Memory B cell (primary cell): ENCODE data around the gene PML.
"Not testable (repeated sequence)": the region's sequence is repeated elsewhere in the genome, so short reads cannot be mapped to it uniquely, and the experiment has no call there.

Source experiments
- ATAC-seq: fragments of 150-1000 bp; cut with Tn5 transposase; 2 replicates; pipeline ENCODE4 v1.10.0; 2021; ENCODE audit warnings: low read depth, mild to moderate bottlenecking, moderate library complexity
- DNase-seq, 2 donors: peaks; one replicate each; pipeline ENCODE4 v3.0.0; 2022; ENCODE audit warnings: low spot score in 2 of 2
- H3K27ac Mint-ChIP-seq: one replicate; pipeline ENCODE4 v1.8.0; 2022; ENCODE audit warnings: mild to moderate bottlenecking, moderate library complexity, mixed read lengths
- H3K27me3 Mint-ChIP-seq: one replicate; pipeline ENCODE4 v1.8.0; 2022; ENCODE audit warnings: mixed read lengths
- H3K36me3 Mint-ChIP-seq: one replicate; pipeline ENCODE4 v1.8.0; 2022; ENCODE audit warnings: mild to moderate bottlenecking, mixed read lengths
- H3K4me1 Mint-ChIP-seq: one replicate; pipeline ENCODE4 v1.8.0; 2022; ENCODE audit warnings: mixed read lengths
- H3K4me3 Mint-ChIP-seq: one replicate; pipeline ENCODE4 v1.8.0; 2022; ENCODE audit warnings: mild to moderate bottlenecking, moderate library complexity, mixed read lengths
- H3K9me3 Mint-ChIP-seq: one replicate; pipeline ENCODE4 v1.8.0; 2022; ENCODE audit warnings: mixed read lengths

PML gene

DNA sequence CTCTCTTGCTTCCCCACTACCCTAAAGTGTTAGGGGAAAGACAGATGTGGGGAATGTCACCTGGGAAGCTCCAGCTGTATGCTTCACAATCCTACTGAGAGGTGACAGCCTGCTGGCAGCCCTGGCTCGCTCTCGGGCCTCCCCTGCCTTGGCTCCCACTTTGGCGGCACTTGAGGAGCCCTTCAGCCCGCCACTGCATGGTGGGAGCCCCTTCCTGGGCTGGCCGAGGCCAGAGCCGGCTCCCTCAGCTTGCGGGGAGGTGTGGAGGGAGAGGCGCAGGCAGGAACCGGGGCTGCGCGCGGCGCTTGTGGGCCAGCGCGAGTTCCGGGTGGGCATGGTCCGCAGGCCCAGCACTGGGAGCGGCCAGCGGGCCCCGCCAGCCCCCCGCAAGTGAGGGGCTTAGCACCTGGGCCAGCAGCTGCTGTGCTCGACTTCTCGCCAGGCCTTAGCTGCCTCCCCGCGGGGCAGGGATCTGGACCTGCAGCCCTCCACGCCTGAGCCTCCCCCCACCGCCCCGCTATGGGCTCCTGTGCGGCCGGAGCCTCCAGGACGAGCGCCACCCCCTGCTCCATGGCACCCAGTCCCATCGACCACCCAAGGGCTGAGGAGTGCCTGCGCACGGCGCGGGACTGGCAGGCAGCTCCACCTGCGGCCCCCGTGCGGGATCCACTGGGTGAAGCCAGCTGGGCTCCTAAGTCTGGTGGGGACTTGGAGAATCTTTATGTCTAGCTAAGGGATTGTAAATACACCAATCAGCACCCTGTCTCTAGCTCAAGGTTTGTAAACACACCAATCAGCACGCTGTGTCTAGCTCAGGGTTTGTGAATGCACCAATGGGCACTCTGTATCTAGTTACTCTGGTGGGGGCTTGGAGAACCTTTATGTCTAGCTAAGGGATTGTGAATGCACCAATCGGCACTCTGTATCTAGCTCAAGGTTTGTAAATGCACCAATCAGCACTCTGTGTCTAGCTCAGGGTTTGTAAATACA is 58.0 kb downstream of the PML start:
- H3K36me3 Mint-ChIP-seq = not testable (repeated sequence)

DNA sequence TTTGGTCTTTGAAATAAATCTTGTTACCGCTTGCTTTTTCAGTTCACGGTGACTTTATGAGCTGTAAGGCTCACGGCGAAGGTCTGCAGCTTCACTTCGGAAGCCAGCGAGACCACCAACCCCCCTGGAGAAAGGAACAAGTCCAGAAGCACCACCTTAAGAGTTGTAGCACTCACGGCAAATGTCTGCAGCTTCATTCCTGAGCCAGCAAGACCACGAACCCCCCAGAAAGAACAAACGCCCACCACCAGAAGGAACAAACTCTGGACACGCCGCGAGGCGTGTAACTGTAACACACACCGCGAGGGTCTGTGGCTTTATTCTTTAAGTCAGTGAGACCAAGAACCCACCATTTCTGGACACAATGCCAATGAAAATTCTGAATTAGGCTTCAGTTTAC is 59.0 kb downstream of the PML start:
- DNase-seq (no peak), ATAC-seq (no peak)
- peaks cover 3% of the 10 kb centered on the region for H3K27me3 Mint-ChIP-seq
- no peak overlapping the region for H3K27ac Mint-ChIP-seq
- H3K4me3 Mint-ChIP-seq = no peak overlapping the region
- peaks cover 6% of the 10 kb centered on the region for H3K4me1 Mint-ChIP-seq
- peaks cover 10% of the 10 kb centered on the region for H3K36me3 Mint-ChIP-seq
- no peaks in the 10 kb centered on the region for H3K9me3 Mint-ChIP-seq

More for the DNA sequence above, 58.0 kb downstream of the PML start:
- H3K9me3 Mint-ChIP-seq, H3K4me3 Mint-ChIP-seq, H3K27me3 Mint-ChIP-seq, DNase-seq, ATAC-seq, H3K27ac Mint-ChIP-seq: not testable (repeated sequence)
- H3K4me1 Mint-ChIP-seq = peaks cover 10% of the 10 kb centered on the region

DNA sequence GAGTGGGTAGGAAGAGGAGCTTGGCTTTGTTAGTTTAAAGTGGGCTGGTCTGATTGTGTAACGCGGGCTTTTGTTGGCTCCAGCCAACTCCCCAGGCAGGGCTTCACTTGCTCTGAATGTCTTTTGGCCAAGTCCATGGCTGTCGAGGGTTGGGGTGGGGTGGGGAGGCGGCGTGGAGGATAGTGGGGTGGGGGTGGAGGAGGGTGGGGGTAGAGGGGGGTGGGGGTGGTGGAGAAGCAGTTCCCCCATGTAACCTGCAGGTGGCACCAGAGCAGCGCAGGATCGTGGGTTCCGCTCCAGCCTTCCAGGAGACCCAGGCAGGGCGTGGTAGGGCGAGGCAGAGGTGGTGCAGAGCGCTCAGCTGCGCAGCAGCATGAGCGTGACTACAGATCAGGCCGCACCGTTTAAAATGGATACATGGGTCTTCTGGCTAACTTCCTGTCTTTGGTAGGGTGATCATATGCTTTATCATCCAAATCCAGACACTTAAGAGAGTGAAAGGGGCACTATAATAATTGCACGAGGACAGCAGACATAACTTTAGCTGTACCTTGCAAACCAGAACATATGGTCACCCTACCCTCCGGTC is 59.5 kb downstream of the PML start:
- Mint-ChIP-seq H3K4me3 (no peak overlapping the region), H3K4me1 (peaks cover 6% of the 10 kb centered on the region), H3K9me3 (no peaks in the 10 kb centered on the region), H3K27me3 (peaks cover 3% of the 10 kb centered on the region), H3K27ac (no peak overlapping the region), H3K36me3 (peaks cover 14% of the 10 kb centered on the region)
- peak; percentile 96 for ATAC-seq
- peak; percentile 51 to 59 for DNase-seq

DNA sequence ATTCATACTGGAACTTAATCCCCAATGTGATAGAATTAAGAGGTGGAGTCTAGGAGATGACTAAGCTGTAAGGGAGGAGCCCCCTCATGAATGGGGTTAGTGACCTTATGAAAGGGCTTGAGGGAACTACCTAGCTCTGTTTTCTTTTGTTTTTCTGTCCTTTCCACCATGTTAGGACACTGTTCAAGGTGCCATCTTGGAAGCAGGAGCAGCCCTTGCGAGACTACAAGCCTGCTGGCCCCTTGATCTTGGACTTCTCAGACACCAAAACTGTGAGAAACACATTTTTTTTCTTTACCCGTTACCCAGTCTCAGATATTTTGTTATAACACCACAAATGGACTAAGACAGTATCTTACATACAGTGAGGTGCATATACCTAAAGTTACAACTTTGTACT is 61.3 kb downstream of the PML start:
- Mint-ChIP-seq H3K9me3 (no peaks in the 10 kb centered on the region), H3K27ac (no peak overlapping the region), H3K27me3 (peaks cover 3% of the 10 kb centered on the region), H3K36me3 (peaks cover 21% of the 10 kb centered on the region), H3K4me3 (no peak overlapping the region), H3K4me1 (peaks cover 6% of the 10 kb centered on the region)
- ATAC-seq (no peak), DNase-seq (no peak)

DNA sequence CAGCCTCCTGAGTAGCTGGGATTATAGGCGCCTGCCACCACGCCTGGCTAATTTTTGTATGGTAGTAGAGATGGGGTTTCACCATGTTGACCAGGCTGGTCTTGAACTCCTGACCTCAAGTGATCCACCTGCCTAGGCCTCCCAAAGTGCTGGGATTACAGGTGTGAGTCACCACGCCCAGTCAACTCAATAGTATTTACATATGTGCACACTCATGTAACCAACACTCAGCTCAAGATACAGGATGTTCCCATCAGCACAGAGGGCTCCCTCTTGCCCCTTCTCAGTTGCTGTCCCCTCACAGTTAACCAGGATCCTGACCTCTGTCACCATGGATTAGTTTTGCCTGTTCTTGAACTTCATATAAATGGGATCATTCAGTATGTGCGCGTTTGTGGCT is 61.8 kb downstream of the PML start:
- not testable (repeated sequence) for H3K27me3 Mint-ChIP-seq, DNase-seq, H3K4me3 Mint-ChIP-seq, H3K4me1 Mint-ChIP-seq, ATAC-seq, H3K9me3 Mint-ChIP-seq, H3K27ac Mint-ChIP-seq
- peaks cover 21% of the 10 kb centered on the region for H3K36me3 Mint-ChIP-seq

DNA sequence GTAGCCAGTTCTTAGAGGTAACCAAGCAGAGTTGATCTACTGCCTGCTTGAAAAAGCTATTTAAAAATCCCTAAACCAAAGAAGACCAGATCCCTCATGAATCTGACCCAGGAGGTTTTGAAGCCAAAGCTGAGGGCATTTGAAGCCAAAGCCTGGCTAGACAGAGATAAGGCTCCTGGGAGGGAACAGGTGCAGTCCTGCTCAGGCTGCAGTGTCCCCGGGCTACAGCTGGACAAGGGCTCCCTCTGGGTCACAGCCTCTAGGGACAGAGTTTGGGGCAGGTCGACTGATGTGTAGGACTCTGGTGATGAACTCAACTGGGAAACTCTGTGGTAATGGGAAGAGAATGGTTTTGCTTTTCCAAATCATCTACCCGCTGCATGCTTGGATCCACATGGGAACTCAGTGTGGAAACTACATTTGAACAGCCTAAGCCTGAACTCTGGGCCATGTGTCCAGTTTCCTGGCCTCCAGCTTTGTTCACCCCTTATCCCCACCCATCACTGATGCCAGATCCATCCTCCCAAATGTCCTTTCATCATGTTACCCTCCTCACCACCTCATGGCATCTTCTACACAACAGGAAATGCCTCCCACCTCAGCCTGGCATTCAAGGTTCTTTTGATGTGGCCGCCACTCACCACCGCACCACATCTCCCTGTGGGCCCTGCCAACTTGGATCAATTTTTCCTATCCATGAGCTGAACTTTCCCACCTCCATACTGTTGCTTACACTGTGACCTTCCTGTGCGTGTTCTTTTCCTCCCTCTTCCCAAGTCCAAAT is 64.7 kb downstream of the PML start:
- H3K27me3 Mint-ChIP-seq, H3K27ac Mint-ChIP-seq, H3K4me1 Mint-ChIP-seq, H3K9me3 Mint-ChIP-seq, DNase-seq, H3K4me3 Mint-ChIP-seq, ATAC-seq: not testable (repeated sequence)
- H3K36me3 Mint-ChIP-seq = peaks cover 21% of the 10 kb centered on the region

DNA sequence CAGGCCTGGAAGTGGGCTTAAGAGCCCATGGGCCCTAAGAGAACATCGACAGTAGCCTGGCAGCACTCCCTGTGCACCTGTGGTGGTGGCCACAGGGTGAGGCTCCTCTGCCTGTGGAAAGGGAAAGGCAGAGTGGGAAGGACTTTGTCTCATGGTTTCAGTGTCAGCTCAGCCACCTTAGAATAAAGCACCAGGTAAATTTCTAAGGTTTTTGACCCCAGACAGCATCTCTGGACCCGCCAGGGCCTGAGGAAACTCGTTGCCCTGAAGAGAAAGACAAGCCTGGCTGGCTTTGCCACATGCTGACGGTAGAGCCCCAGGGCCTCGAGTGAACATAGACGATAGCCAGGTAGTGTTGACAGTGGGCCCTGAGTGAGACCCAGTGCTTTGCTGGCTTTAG is 65.7 kb downstream of the PML start:
- no peak for DNase-seq
- Mint-ChIP-seq H3K27me3 (peaks cover 6% of the 10 kb centered on the region), H3K9me3 (no peaks in the 10 kb centered on the region), H3K4me1 (no peaks in the 10 kb centered on the region), H3K36me3 (peaks cover 21% of the 10 kb centered on the region), H3K4me3 (no peak overlapping the region), H3K27ac (no peak overlapping the region)
- ATAC-seq = no peak

DNA sequence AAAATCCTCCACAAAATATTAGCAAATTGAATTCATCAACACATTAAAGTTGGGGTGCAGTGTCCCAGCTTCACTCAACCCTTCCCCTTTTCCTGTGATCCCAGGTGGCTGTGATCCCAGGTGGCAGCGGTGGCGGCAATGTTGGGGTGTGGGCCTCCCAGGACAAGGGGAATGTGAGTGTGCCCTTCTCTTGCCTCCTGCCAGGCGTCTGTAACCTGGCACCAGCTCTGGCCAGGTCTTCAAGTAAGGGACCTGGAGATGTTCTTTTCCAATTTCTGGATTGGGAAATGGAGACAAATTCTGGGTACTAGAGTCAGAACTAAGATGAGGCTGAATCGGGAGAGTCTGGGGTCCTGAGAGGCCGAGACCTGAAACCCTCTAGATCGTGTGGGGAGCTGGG is 67.7 kb downstream of the PML start:
- H3K27me3 Mint-ChIP-seq = peaks cover 6% of the 10 kb centered on the region
- DNase-seq (no peak), ATAC-seq (no peak)
- H3K4me3 Mint-ChIP-seq = no peak overlapping the region
- peaks cover 18% of the 10 kb centered on the region for H3K36me3 Mint-ChIP-seq
- no peak overlapping the region for H3K27ac Mint-ChIP-seq
- no peaks in the 10 kb centered on the region for H3K9me3 Mint-ChIP-seq
- H3K4me1 Mint-ChIP-seq = no peaks in the 10 kb centered on the region

DNA sequence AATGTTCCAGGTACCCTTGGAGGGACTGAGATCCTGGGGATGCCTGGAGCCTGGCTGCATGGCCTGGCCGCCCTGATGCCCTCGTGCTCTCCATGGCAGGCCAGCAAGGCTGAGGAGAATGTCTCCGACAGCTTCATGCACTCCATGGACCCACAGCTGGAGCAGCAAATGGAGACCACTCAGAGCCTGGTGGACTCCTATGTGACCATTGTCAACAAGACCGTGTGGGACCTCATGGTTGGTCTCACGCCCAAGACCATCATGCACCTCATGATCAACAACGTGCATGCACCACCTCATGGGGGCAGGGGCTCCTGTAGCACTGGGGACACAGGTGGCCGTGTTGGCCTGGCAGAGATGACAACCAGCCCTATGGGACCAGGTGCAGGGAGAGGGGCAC is 68.2 kb downstream of the PML start:
- H3K27ac Mint-ChIP-seq = no peak overlapping the region
- no peaks in the 10 kb centered on the region for H3K4me1 Mint-ChIP-seq
- peaks cover 18% of the 10 kb centered on the region for H3K36me3 Mint-ChIP-seq
- peaks cover 6% of the 10 kb centered on the region for H3K27me3 Mint-ChIP-seq
- ATAC-seq (no peak), DNase-seq (no peak)
- no peak overlapping the region for H3K4me3 Mint-ChIP-seq
- H3K9me3 Mint-ChIP-seq = no peaks in the 10 kb centered on the region

DNA sequence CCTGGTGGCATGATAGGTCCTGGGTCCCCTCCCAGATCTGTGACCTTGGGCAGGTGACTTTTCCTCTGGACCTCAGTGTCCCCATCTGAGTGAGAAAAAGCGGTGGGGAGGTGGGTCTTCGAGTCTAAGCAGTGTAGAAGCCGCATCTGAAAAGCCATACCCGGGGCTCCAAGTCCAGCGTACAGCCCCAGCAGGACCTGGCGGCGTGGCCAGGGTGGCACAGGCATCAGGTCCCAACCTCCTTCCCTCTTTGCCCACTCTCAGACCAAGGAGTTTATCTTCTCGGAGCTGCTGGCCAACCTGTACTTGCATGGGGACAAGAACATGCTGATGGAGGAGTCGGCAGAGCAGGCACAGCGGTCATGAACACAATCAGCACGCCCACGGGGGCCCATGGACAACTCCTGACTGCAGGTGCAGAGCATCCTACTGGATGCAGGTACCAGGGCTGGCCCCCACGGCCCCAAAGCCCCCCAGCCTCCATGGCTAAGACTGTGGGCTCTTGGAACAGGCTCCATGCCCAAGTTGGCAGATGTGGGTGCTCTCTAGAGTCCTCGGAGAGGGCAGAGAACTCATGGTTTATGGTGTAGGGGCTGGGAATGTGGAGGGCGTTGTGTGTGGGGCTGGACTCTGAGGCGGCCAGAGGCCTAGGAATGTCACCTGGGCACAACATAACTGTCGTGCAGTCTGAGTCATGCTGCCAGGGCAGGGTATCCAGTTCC is 69.1 kb downstream of the PML start:
- ATAC-seq, H3K4me3 Mint-ChIP-seq, H3K4me1 Mint-ChIP-seq, DNase-seq, H3K27ac Mint-ChIP-seq, H3K9me3 Mint-ChIP-seq, H3K27me3 Mint-ChIP-seq: not testable (repeated sequence)
- peaks cover 10% of the 10 kb centered on the region for H3K36me3 Mint-ChIP-seq

DNA sequence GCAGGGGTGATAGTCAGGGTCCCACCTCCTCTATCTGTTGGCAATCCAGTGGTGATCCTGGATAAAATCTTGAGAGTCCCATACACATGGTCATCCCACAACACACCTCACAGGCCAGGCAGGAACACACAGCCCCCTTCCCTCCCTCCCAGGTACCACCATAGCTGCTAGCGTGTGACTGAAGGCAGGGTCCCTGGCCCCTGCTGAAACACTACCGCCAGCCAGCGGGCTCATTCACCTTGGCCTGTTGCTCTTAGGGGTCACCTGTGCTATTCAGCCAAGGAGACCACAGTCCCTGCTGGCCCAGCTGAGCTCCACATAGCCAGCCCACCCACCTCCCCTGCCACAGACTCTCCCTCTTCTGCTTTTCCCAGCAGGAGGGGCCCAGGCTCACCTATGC is 69.7 kb downstream of the PML start:
- not testable (repeated sequence) for H3K9me3 Mint-ChIP-seq, H3K27ac Mint-ChIP-seq, H3K36me3 Mint-ChIP-seq, H3K4me3 Mint-ChIP-seq, ATAC-seq, H3K27me3 Mint-ChIP-seq, DNase-seq, H3K4me1 Mint-ChIP-seq

DNA sequence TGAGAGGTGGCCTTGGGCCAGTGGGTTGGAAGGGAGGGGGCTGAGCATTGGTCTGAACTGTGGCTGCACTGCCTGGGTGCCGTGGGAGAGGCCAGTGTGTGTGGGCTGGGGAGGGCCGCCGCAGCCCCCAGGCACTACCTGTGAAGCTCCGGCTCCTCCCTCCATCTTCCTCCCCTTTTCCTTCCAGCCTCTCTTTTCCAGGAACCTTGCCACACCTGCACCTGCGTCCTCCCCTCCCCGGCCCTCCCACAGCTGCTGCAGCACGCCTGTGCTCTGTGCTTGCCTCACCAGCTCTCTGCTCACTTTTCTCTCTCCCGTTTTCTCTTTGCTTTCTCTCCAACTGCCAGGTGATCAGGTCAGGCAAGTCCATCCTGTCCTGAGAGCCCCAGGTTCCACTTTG is 70.3 kb downstream of the PML start:
- H3K4me1 Mint-ChIP-seq, ATAC-seq, H3K36me3 Mint-ChIP-seq, H3K27me3 Mint-ChIP-seq, H3K4me3 Mint-ChIP-seq, H3K9me3 Mint-ChIP-seq, H3K27ac Mint-ChIP-seq, DNase-seq: not testable (repeated sequence)

DNA sequence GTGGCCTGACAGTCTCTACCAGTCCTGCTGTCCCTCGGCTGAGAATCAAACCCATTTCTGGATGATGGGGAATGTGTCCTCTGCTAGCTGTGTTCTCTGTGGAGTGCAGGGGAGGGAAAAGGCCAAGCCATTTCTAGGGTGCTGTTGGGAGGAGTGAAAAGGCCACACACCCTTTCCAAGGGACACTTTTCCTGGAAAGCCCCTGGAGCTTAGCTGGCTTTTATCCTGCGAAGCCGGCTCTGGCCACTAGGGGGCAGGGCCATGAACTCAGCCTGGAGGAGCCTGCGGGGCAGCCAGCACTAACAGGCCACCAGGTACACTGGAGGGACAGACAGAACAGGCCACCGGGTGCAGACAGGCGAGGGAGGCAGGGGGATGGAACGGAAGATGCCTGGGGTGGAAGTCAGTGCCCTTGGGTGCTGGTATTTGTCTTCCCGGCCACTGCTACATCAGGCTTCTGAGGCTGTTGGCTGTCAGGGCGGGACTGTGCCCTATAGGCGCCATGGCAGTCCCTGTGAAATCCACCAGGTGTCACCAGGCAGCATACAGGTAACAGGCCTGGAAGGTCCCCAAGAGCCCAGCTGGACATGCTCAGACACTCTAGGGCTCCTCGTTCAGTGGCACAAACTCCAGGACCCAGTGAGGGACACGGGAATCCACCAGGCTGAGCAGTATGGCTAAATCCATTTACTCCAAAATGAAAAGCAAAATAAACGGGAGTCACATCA is 71.3 kb downstream of the PML start:
- peak; percentile 95 for ATAC-seq
- H3K4me1 Mint-ChIP-seq, H3K36me3 Mint-ChIP-seq, H3K27me3 Mint-ChIP-seq, H3K27ac Mint-ChIP-seq, H3K4me3 Mint-ChIP-seq, H3K9me3 Mint-ChIP-seq: not testable (repeated sequence)
- DNase-seq = peak in 1 of 2 donors; percentile 45
